H9 (cell line): ENCODE measurements around the gene LYPD8. TPM values are rescaled to one million over a fixed set of nuclear protein-coding genes. Genes with fewer than 3 reads are reported as not detected.

Experiments used
- DNase-seq: peaks from one replicate; pipeline ENCODE4 v3.0.0-alpha.2; 2017
- H2AFZ ChIP-seq: one replicate; pipeline ENCODE4 v1.6.1; 2013; ENCODE audit warnings: mild to moderate bottlenecking, low read length, control low read depth, moderate library complexity
- H2AK5ac ChIP-seq: 2 replicates; pipeline ENCODE4 v1.6.1; 2013; ENCODE audit warnings: low read length, control low read depth, mixed read lengths; ENCODE audit not compliant: insufficient read length
- H2BK120ac ChIP-seq: one replicate; pipeline ENCODE4 v1.6.1; 2013; ENCODE audit warnings: low read depth, mild to moderate bottlenecking, low read length, control low read depth, inconsistent platforms; ENCODE audit not compliant: poor library complexity, severe bottlenecking
- H2BK12ac ChIP-seq: 2 replicates; pipeline ENCODE4 v1.6.1; 2013; ENCODE audit warnings: low read length, control low read depth, mixed read lengths, low read depth; ENCODE audit not compliant: insufficient read length
- H2BK15ac ChIP-seq: 2 replicates; pipeline ENCODE4 v1.6.1; 2013; ENCODE audit warnings: low read depth, low read length, control low read depth
- H2BK20ac ChIP-seq: one replicate; pipeline ENCODE4 v1.6.1; 2013; ENCODE audit warnings: low read depth, mild to moderate bottlenecking, low read length, control low read depth, inconsistent platforms; ENCODE audit not compliant: poor library complexity, severe bottlenecking
- H2BK5ac ChIP-seq: 2 replicates; pipeline ENCODE4 v1.6.1; 2013; ENCODE audit warnings: low read length, control low read depth, mixed read lengths; ENCODE audit not compliant: insufficient read length
- H3K14ac ChIP-seq: 2 replicates; pipeline ENCODE4 v1.6.1; 2013; ENCODE audit warnings: low read length, control low read depth; ENCODE audit not compliant: insufficient read depth
- H3K18ac ChIP-seq: 2 replicates; pipeline ENCODE4 v1.6.1; 2013; ENCODE audit warnings: low read depth, mild to moderate bottlenecking, mixed read lengths, low read length, control low read depth; ENCODE audit not compliant: insufficient read length
- H3K23ac ChIP-seq: 2 replicates; pipeline ENCODE4 v1.6.1; 2013; ENCODE audit warnings: low read length, control low read depth, mixed read lengths, low read depth; ENCODE audit not compliant: insufficient read length
- H3K23me2 ChIP-seq: 2 replicates; pipeline ENCODE4 v1.6.1; 2013; ENCODE audit warnings: low read depth, mild to moderate bottlenecking, mixed read lengths, low read length, control low read depth; ENCODE audit not compliant: insufficient read length, poor library complexity, severe bottlenecking
- H3K27ac ChIP-seq: 2 replicates; pipeline ENCODE4 v1.5.1; 2013; ENCODE audit warnings: low read length, control low read depth, mixed read lengths, low read depth; ENCODE audit not compliant: insufficient read length
- H3K27me3 ChIP-seq: 2 replicates; pipeline ENCODE4 v1.6.1; 2013; ENCODE audit warnings: low read length, control low read depth, inconsistent platforms; ENCODE audit not compliant: insufficient read depth
- H3K4ac ChIP-seq: 2 replicates; pipeline ENCODE4 v1.6.1; 2013; ENCODE audit warnings: low read depth, mild to moderate bottlenecking, control low read depth, inconsistent platforms, low read length, moderate library complexity
- H3K4me1 ChIP-seq: 2 replicates; pipeline ENCODE4 v1.6.1; 2013; ENCODE audit warnings: low read length, control low read depth, inconsistent platforms; ENCODE audit not compliant: insufficient read depth
- H3K4me2 ChIP-seq: 2 replicates; pipeline ENCODE4 v1.6.1; 2013; ENCODE audit warnings: low read length, control low read depth, mixed read lengths; ENCODE audit not compliant: insufficient read length, insufficient read depth
- H3K56ac ChIP-seq: 2 replicates; pipeline ENCODE4 v1.6.1; 2013; ENCODE audit warnings: low read depth, mild to moderate bottlenecking, mixed read lengths, low read length, control low read depth; ENCODE audit not compliant: insufficient read length
- H3K79me1 ChIP-seq: 2 replicates; pipeline ENCODE4 v1.6.1; 2013; ENCODE audit warnings: low read depth, mild to moderate bottlenecking, moderate library complexity, low read length, control low read depth, inconsistent platforms; ENCODE audit not compliant: insufficient read depth, poor library complexity, severe bottlenecking
- H3K79me2 ChIP-seq: 2 replicates; pipeline ENCODE4 v1.6.1; 2013; ENCODE audit warnings: low read length, control low read depth, inconsistent platforms; ENCODE audit not compliant: insufficient read depth
- H3K9ac ChIP-seq: 2 replicates; pipeline ENCODE4 v1.6.1; 2013; ENCODE audit warnings: low read length, control low read depth, mixed read lengths; ENCODE audit not compliant: insufficient read length; ENCODE audit errors: extremely low read depth
- H3K9me3 ChIP-seq: one replicate; pipeline ENCODE4 v1.6.1; 2013; ENCODE audit warnings: low read depth, low read length, inconsistent platforms; ENCODE audit not compliant: control insufficient read depth
- H3T11ph ChIP-seq: one replicate; pipeline ENCODE4 v1.6.1; 2013; ENCODE audit warnings: mild to moderate bottlenecking, low read length, control low read depth, inconsistent platforms
- H4K20me1 ChIP-seq: one replicate; pipeline ENCODE4 v1.6.1; 2013; ENCODE audit not compliant: control insufficient read depth, insufficient read length, insufficient read depth
- H4K5ac ChIP-seq: 2 replicates; pipeline ENCODE4 v1.6.1; 2013; ENCODE audit warnings: low read depth, mild to moderate bottlenecking, mixed read lengths, low read length, control low read depth; ENCODE audit not compliant: insufficient read length
- H4K8ac ChIP-seq: replicated peaks from 2 replicates; pipeline ENCODE4 v1.6.1; 2013; ENCODE audit warnings: low read length, control low read depth, mixed read lengths, low read depth; ENCODE audit not compliant: insufficient read length
- H4K91ac ChIP-seq: 2 replicates; pipeline ENCODE4 v1.6.1; 2013; ENCODE audit warnings: low read depth, mild to moderate bottlenecking, moderate library complexity, mixed read lengths, low read length, control low read depth; ENCODE audit not compliant: insufficient read length
- H3K27ac Mint-ChIP-seq, 3 experiments: 2 replicates in 2 of 3; 3 replicates in 1 of 3; pipeline ENCODE4 v1.8.0; 2020 to 2021; ENCODE audit warnings: mixed read lengths in 3 of 3, mild to moderate bottlenecking in 1 of 3, moderate library complexity in 1 of 3
- H3K27me3 Mint-ChIP-seq: 2 replicates; pipeline ENCODE4 v1.8.0; 2021; ENCODE audit warnings: low read depth, mild to moderate bottlenecking, moderate library complexity, mixed read lengths
- H3K36me3 Mint-ChIP-seq, 3 experiments: 2 replicates in 2 of 3; 3 replicates in 1 of 3; pipeline ENCODE4 v1.8.0; 2020 to 2021; ENCODE audit warnings: low read depth in 3 of 3, mixed read lengths in 3 of 3; ENCODE audit not compliant: insufficient read depth in 1 of 3
- H3K4me1 Mint-ChIP-seq, 2 experiments: 2 replicates each; pipeline ENCODE4 v1.8.0; 2020; ENCODE audit warnings: mixed read lengths in 2 of 2
- H3K4me3 Mint-ChIP-seq, 2 experiments: 2 replicates in 1 of 2; 3 replicates in 1 of 2; pipeline ENCODE4 v1.8.0; 2020 to 2021; ENCODE audit warnings: mild to moderate bottlenecking in 2 of 2, mixed read lengths in 2 of 2, moderate library complexity in 1 of 2
- H3K9me3 Mint-ChIP-seq, 2 experiments: 2 replicates in 1 of 2; 3 replicates in 1 of 2; pipeline ENCODE4 v1.8.0; 2020; ENCODE audit warnings: mild to moderate bottlenecking in 2 of 2, mixed read lengths in 2 of 2, moderate library complexity in 1 of 2
- CTCF ChIP-seq: fragments of 200-600 bp; sonication (generic); conservative IDR thresholded peaks from 3 replicates; pipeline ENCODE4 v1.8.0; 2021; ENCODE audit warnings: antibody characterized with exemption, mild to moderate bottlenecking
- WGBS: extraction: QIAGEN DNeasy Blood & Tissue Kit; methylation state at CpG from one replicate; pipeline ENCODE4 v1.1.7; 2013; ENCODE audit warnings: missing lambda C conversion rate, low lambda C conversion rate, mixed read lengths; ENCODE audit not compliant: insufficient read length; ENCODE audit errors: extremely low coverage; 5-methylcytosine and 5-hydroxymethylcytosine counted together
- total RNA-seq: library from RNA; stranded (reverse); gene quantifications from 2 replicates; pipeline ENCODE4 v1.2.1, GENCODE V29; 2021

Gene LYPD8
- total RNA-seq, 1 experiment from 2014 or later: not detected

- peaks cover 5 to 30% (median 7%) of the 10 kb centered on the region in 3 experiments; a peak in 5 of 7 replicates for H3K36me3 Mint-ChIP-seq
- no peaks in the 10 kb centered on the region for H3K27me3 ChIP-seq
- no peak overlapping the region for H3T11ph ChIP-seq
- no peak for DNase-seq
- H3K27ac ChIP-seq: no peak overlapping the region
- no peak overlapping the region for H3K56ac ChIP-seq
- H3K9ac ChIP-seq: no peak overlapping the region
- no peak overlapping the region for H3K23ac ChIP-seq
- H2AFZ ChIP-seq: no peak overlapping the region
- peaks cover 33 to 54% of the 10 kb centered on the region in 2 experiments for H3K9me3 Mint-ChIP-seq
- H4K20me1 ChIP-seq: no peaks in the 10 kb centered on the region
- H3K18ac ChIP-seq: no peak overlapping the region
- H3K4me1 Mint-ChIP-seq: no peaks in the 10 kb centered on the region
- no peak overlapping the region for H2BK15ac ChIP-seq
- H4K5ac ChIP-seq: no peak overlapping the region
- H3K79me1 ChIP-seq: no peaks in the 10 kb centered on the region
- H3K9me3 ChIP-seq: peaks cover 81% of the 10 kb centered on the region
- H2BK120ac ChIP-seq: no peak overlapping the region
- no peaks in the 10 kb centered on the region for H3K79me2 ChIP-seq
- H3K27me3 Mint-ChIP-seq: peaks cover 2% of the 10 kb centered on the region; the same call in 1 of the 2 replicates
- H3K4me2 ChIP-seq: no peak overlapping the region
- no CpG with 5 or more reads among the region's 5 CpGs for WGBS
- H3K27ac Mint-ChIP-seq: no peak overlapping the region
- H3K4me1 ChIP-seq: no peaks in the 10 kb centered on the region
- no peak overlapping the region for H2AK5ac ChIP-seq
- no peak overlapping the region for H3K4ac ChIP-seq
- H3K4me3 Mint-ChIP-seq: no peak overlapping the region
- H4K91ac ChIP-seq: no peak overlapping the region
- no peak overlapping the region for H3K14ac ChIP-seq
- TF ChIP-seq CTCF: no peak
- H3K23me2 ChIP-seq: no peaks in the 10 kb centered on the region
- no peak overlapping the region for H2BK20ac ChIP-seq
- no peak overlapping the region for H2BK12ac ChIP-seq
- no peak overlapping the region for H4K8ac ChIP-seq
- H2BK5ac ChIP-seq: no peak overlapping the region
Measured at GRCh38 chr1:248756636-248757035, 1.1 kb upstream of the LYPD8 start.
